ACC112 (cell line): ENCODE results near the gene NANOS1.
"Not testable (repeated sequence)": the region's sequence is repeated elsewhere in the genome, so short reads cannot be mapped to it uniquely, and the experiment has no call there.

Experiments
- H2AFZ ChIP-seq: fragments of 200-600 bp; sonication (generic); one replicate; pipeline ENCODE4 v1.6.0; 2017; ENCODE audit warnings: antibody characterized with exemption, low read length; ENCODE audit not compliant: unreplicated experiment
- H3K27ac ChIP-seq: fragments of 200-600 bp; sonication (generic); 2 replicates; pipeline ENCODE4 v1.5.1; 2014; ENCODE audit warnings: low read depth, mild to moderate bottlenecking, antibody characterized with exemption, low read length, moderate library complexity
- H3K27me3 ChIP-seq: fragments of 200-600 bp; sonication (generic); 2 replicates; pipeline ENCODE4 v1.6.1; 2014; ENCODE audit warnings: mild to moderate bottlenecking, antibody characterized with exemption, low read length, moderate library complexity, mixed read lengths; ENCODE audit not compliant: insufficient read depth
- H3K36me3 ChIP-seq: fragments of 200-600 bp; sonication (generic); 2 replicates; pipeline ENCODE4 v1.6.1; 2016; ENCODE audit warnings: mild to moderate bottlenecking, antibody characterized with exemption, low read length, moderate library complexity, mixed read lengths; ENCODE audit not compliant: insufficient read depth
- H3K4me1 ChIP-seq: fragments of 200-600 bp; sonication (generic); one replicate; pipeline ENCODE4 v1.6.1; 2016; ENCODE audit warnings: low read length, mixed read lengths; ENCODE audit not compliant: insufficient read depth, unreplicated experiment, control insufficient read depth
- H3K4me3 ChIP-seq: fragments of 200-600 bp; sonication (generic); 2 replicates; pipeline ENCODE4 v1.5.1; 2014; ENCODE audit warnings: mild to moderate bottlenecking, low read depth, low read length
- H3K79me2 ChIP-seq: fragments of 200-600 bp; sonication (generic); one replicate; pipeline ENCODE4 v1.6.0; 2016; ENCODE audit warnings: low read length; ENCODE audit not compliant: control insufficient read depth, unreplicated experiment, insufficient read depth

The NANOS1 gene

DNA sequence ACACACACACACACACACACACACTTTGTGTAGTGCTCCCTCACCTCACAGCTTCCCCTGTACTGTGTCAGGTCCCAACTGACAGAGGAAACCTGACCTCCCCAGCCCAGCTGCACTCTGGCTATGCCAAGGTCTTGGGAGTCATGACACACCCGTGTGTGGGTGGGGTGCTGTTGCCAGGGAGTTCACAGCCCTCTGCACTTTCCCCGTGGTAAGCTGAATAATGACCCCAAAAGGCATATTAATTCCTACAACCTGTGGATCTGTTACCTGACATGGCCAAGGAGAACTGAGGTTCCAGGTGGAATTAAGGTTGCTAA, 8.9 kb upstream of the NANOS1 start:
- Histone ChIP-seq H3K27me3 (no peaks in the 10 kb centered on the region), H3K4me1 (peaks cover 28% of the 10 kb centered on the region), H3K27ac (no peak overlapping the region), H2AFZ (no peak overlapping the region), H3K36me3 (no peaks in the 10 kb centered on the region), H3K4me3 (no peak overlapping the region), H3K79me2 (no peaks in the 10 kb centered on the region)

GRCh38 chr10:119022846-119023552, 6.5 kb upstream of the NANOS1 start:
- Histone ChIP-seq H3K79me2 (no peaks in the 10 kb centered on the region), H3K27me3 (no peaks in the 10 kb centered on the region), H3K4me1 (peaks cover 38% of the 10 kb centered on the region), H3K36me3 (no peaks in the 10 kb centered on the region), H2AFZ (no peak overlapping the region), H3K4me3 (no peak overlapping the region), H3K27ac (no peak overlapping the region)

DNA sequence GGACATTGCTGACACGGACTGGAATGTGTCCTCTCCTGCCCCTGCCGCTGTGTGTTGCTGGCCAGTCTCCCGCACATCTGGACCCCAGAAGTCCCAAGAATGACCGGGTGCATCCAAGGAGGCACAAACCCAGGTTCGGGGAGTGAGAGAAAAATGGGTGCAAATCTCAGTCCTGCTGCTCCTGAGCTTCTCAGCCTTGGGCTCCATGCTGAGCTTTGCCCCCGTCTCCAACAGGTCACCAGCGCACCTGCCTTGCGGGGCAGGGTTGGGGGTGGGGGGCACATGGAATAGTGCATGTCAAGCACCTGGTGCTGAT, 6.0 kb upstream of the NANOS1 start:
- peaks cover 38% of the 10 kb centered on the region for H3K4me1 ChIP-seq

GRCh38 chr10:119024882-119025281, 4.6 kb upstream of the NANOS1 start:
- Histone ChIP-seq H3K79me2 (no peaks in the 10 kb centered on the region), H3K27ac (no peak overlapping the region), H3K4me3 (no peak overlapping the region), H2AFZ (no peak overlapping the region), H3K4me1 (peaks cover 38% of the 10 kb centered on the region), H3K36me3 (no peaks in the 10 kb centered on the region), H3K27me3 (no peaks in the 10 kb centered on the region)

More for the DNA sequence above, 6.0 kb upstream of the NANOS1 start:
- no peaks in the 10 kb centered on the region for H3K79me2 ChIP-seq
- no peak overlapping the region for H3K27ac ChIP-seq
- H3K4me3 ChIP-seq, result no peak overlapping the region
- H3K27me3 ChIP-seq, result no peaks in the 10 kb centered on the region
- no peaks in the 10 kb centered on the region for H3K36me3 ChIP-seq
- H2AFZ ChIP-seq, result no peak overlapping the region

DNA sequence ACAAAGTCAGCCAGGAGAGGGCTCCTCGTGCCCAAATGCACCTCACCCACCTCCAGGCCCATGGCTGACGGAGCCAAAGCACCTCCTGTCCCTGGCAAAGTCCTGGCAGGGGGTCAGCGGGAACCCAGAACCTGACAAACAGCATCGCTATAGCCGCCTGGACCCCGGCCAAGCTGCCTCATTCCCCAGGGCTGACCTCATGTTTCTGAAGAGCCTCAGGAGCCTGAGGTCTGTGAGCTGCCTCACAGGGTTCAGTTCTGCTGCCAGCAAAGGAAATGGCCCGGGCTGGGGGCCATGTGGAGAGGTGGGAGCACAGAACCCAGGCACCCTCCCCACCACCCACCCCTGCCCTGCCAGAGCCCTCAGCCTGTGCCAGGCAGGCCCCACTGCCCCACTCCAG, 4.2 kb upstream of the NANOS1 start:
- Histone ChIP-seq H3K36me3 (no peaks in the 10 kb centered on the region), H3K4me3 (no peak overlapping the region), H3K79me2 (no peaks in the 10 kb centered on the region), H2AFZ (no peak overlapping the region), H3K27ac (no peak overlapping the region), H3K27me3 (no peaks in the 10 kb centered on the region), H3K4me1 (peaks cover 37% of the 10 kb centered on the region)

DNA sequence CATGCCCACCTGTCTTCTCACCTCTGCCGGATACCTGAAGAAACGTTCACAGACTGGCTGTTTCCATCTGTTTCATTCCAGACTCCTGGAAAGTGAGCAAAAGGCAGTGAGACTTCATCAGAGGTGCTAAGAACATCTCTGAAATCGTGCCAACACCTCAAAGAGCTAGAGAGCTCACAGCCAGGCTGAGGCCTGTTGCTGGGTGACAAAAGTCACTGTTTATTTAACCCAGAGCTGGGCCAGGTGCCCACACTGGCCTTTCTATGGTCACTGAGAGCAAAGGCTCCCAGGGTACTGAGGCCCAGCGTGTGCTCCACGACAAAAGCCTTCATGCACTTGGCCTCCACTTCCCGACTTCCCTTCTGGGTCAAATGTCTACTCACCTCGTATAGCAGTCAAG, 3.7 kb upstream of the NANOS1 start:
- peaks cover 33% of the 10 kb centered on the region for H3K4me1 ChIP-seq
- H3K4me3 ChIP-seq, result no peak overlapping the region
- H3K36me3 ChIP-seq, result no peaks in the 10 kb centered on the region
- H3K27ac ChIP-seq, result no peak overlapping the region
- no peaks in the 10 kb centered on the region for H3K27me3 ChIP-seq
- H3K79me2 ChIP-seq, result no peaks in the 10 kb centered on the region
- H2AFZ ChIP-seq, result no peak overlapping the region

GRCh38 chr10:119026301-119027110, 3.0 kb upstream of the NANOS1 start:
- H3K4me1 ChIP-seq, result peaks cover 33% of the 10 kb centered on the region

DNA sequence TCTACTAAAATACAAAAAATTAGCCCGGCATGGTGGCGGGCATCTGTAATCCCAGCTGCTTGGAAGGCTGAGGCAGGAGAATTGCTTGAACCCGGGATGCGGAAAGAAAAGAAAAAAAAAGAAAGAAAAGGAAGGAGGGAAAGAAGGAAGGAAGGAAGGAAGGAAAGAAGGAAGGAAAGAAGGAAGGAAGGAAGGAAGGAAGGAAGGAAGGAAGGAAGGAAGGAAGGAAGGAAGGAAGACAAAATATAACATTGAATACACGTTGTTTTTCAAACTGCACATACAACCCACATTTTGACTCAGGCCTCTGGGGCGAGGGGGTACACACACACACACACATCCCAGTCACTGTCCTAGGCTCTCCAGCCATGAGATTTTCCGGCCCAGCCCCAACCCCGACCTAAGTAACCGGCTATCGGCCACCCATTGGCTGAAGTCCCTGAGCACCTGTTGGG, 1.0 kb upstream of the NANOS1 start:
- not testable (repeated sequence) for H3K27me3 ChIP-seq, H3K27ac ChIP-seq, H3K36me3 ChIP-seq, H2AFZ ChIP-seq, H3K4me3 ChIP-seq, H3K79me2 ChIP-seq
- H3K4me1 ChIP-seq, result peaks cover 25% of the 10 kb centered on the region

More at GRCh38 chr10:119026301-119027110, 3.0 kb upstream of the NANOS1 start:
- H3K4me3 ChIP-seq, result no peak overlapping the region
- H2AFZ ChIP-seq, result no peak overlapping the region
- H3K27ac ChIP-seq, result no peak overlapping the region
- H3K27me3 ChIP-seq, result no peaks in the 10 kb centered on the region
- H3K79me2 ChIP-seq, result no peaks in the 10 kb centered on the region
- no peaks in the 10 kb centered on the region for H3K36me3 ChIP-seq

- no peak overlapping the region for H3K27ac ChIP-seq
- peak overlapping the region; percentile 62 for H3K4me3 ChIP-seq
- H3K27me3 ChIP-seq, result no peaks in the 10 kb centered on the region
- H3K4me1 ChIP-seq, result peaks cover 21% of the 10 kb centered on the region
- no peaks in the 10 kb centered on the region for H3K79me2 ChIP-seq
- H2AFZ ChIP-seq, result no peak overlapping the region
- H3K36me3 ChIP-seq, result peaks cover 5% of the 10 kb centered on the region; the same call in 1 of the 2 replicates
These were observed 458 bp upstream of the NANOS1 start for GRCh38 chr10:119028900-119029612.

GRCh38 chr10:119030421-119031250, 1.1 kb downstream of the NANOS1 start:
- H3K27ac ChIP-seq, result 0 out of 2 replicates have a peak overlapping the region, but pooled peaks have one; percentile 5

More at GRCh38 chr10:119030421-119031250, 1.1 kb downstream of the NANOS1 start:
- peaks cover 13% of the 10 kb centered on the region; the same call in 1 of the 2 replicates for H3K36me3 ChIP-seq
- peak overlapping the region; percentile 75 for H3K4me3 ChIP-seq
- H3K27me3 ChIP-seq, result no peaks in the 10 kb centered on the region
- no peaks in the 10 kb centered on the region for H3K79me2 ChIP-seq
- peaks cover 14% of the 10 kb centered on the region for H3K4me1 ChIP-seq
- H2AFZ ChIP-seq, result no peak overlapping the region
